Common myeloid progenitor, CD34-positive (primary cell): Measurements from ENCODE around the gene SPATA20.

Experiments used
- CTCF ChIA-PET: fragments of 350-600 bp; sonication (Branson Sonifier 250); formaldehyde crosslinking; loops from one replicate; lab custom pipeline; 2021; ENCODE audit warnings: antibody characterized with exemption; lab: Charles Lee
- POLR2A ChIA-PET: fragments of 350-600 bp; sonication (Branson Sonifier 250); formaldehyde crosslinking; loops from one replicate; lab custom pipeline; 2021; ENCODE audit warnings: antibody characterized with exemption; lab: Charles Lee
- DNase-seq, 3 donors: peaks; one replicate each; pipeline versions ENCODE4 v3.0.0 to v3.0.0-alpha.2; 2013
- H3K27ac ChIP-seq, 2 experiments: 1 replicate in 1 of 2; 2 replicates in 1 of 2; pipeline ENCODE4 v1.7.0; 2013; ENCODE audit warnings: inconsistent platforms in 2 of 2, low read length in 2 of 2, mild to moderate bottlenecking in 2 of 2, low read depth in 1 of 2, moderate library complexity in 1 of 2; ENCODE audit not compliant: severe bottlenecking in 2 of 2, insufficient read depth in 1 of 2, poor library complexity in 1 of 2
- H3K27me3 ChIP-seq, 5 experiments: replicated peaks in 2 of 5; 1 replicate in 3 of 5; 2 replicates in 2 of 5; pipeline versions ENCODE4 v1.6.1 to v1.7.0; 2013; ENCODE audit warnings: low read length in 4 of 5, mild to moderate bottlenecking in 2 of 5, moderate library complexity in 2 of 5, inconsistent platforms in 1 of 5; ENCODE audit not compliant: insufficient read depth in 5 of 5, control insufficient read depth in 4 of 5
- H3K36me3 ChIP-seq, 4 experiments: 1 replicate in 2 of 4; 2 replicates in 2 of 4; pipeline versions ENCODE4 v1.6.1 to v1.7.0; 2013; ENCODE audit warnings: low read length in 3 of 4, control low read depth in 1 of 4, mild to moderate bottlenecking in 1 of 4; ENCODE audit not compliant: control insufficient read depth in 4 of 4, insufficient read depth in 4 of 4
- H3K4me1 ChIP-seq, 4 experiments: 1 replicate in 3 of 4; 2 replicates in 1 of 4; pipeline versions ENCODE4 v1.6.1 to v1.7.1; 2013; ENCODE audit warnings: low read length in 3 of 4, mild to moderate bottlenecking in 3 of 4, control low read depth in 1 of 4, inconsistent platforms in 1 of 4, moderate library complexity in 1 of 4; ENCODE audit not compliant: control insufficient read depth in 4 of 4, insufficient read depth in 4 of 4; ENCODE audit errors: control extremely low read depth in 1 of 4
- H3K4me3 ChIP-seq, 7 experiments: 1 replicate in 4 of 7; 2 replicates in 3 of 7; pipeline versions ENCODE4 v1.5.1 to v1.7.0; 2013; ENCODE audit warnings: mild to moderate bottlenecking in 7 of 7, low read length in 6 of 7, moderate library complexity in 6 of 7, inconsistent platforms in 2 of 7, low read depth in 2 of 7, control low read depth in 1 of 7; ENCODE audit not compliant: insufficient read depth in 4 of 7, control insufficient read depth in 1 of 7; ENCODE audit errors: extremely low read depth in 1 of 7
- H3K9me3 ChIP-seq, 5 experiments: 1 replicate in 4 of 5; 2 replicates in 1 of 5; pipeline versions ENCODE4 v1.6.1 to v1.7.1; 2013; ENCODE audit warnings: low read length in 4 of 5, mild to moderate bottlenecking in 2 of 5, inconsistent platforms in 1 of 5, low read depth in 1 of 5, moderate library complexity in 1 of 5; ENCODE audit not compliant: control insufficient read depth in 4 of 5, insufficient read depth in 2 of 5; ENCODE audit errors: control extremely low read depth in 1 of 5
- WGBS: methylation state at CpG from one replicate; pipeline ENCODE4 v1.1.5; 2013; ENCODE audit not compliant: insufficient coverage; 5-methylcytosine and 5-hydroxymethylcytosine counted together

Gene SPATA20

GRCh38 chr17:50527949-50528474 lies 19.0 kb upstream of the SPATA20 start:
- Histone ChIP-seq H3K27ac (no peak overlapping the region), H3K4me1 (peaks cover 0 to 18% (median 13%) of the 10 kb centered on the region in 4 experiments), H3K9me3 (no peaks in the 10 kb centered on the region), H3K4me3 (no peak overlapping the region), H3K27me3 (peaks cover 0 to 26% (median 13%) of the 10 kb centered on the region in 5 experiments), H3K36me3 (no peaks in the 10 kb centered on the region)
- no peak for DNase-seq
- ChIA-PET POLR2A (interaction anchor here (0.6 kb wide), 1 partner anchor 166 kb away, joined by 4 read pairs; no protein-coding TSS in a partner anchor), CTCF (interaction anchor here (1.0 to 1.5 kb wide), 4 partner anchors 23 to 47 kb away, joined by 3 to 5 read pairs (median 4); no protein-coding TSS in a partner anchor)
- WGBS = 67% methylated on average over 3 of the region's 4 CpGs

- POLR2A ChIA-PET = no interaction called here
- DNase-seq = no peak
- Histone ChIP-seq H3K4me1 (peaks cover 0 to 34% (median 28%) of the 10 kb centered on the region in 4 experiments), H3K27ac (no peak overlapping the region), H3K9me3 (no peaks in the 10 kb centered on the region), H3K27me3 (peaks cover 0 to 44% (median 18%) of the 10 kb centered on the region in 5 experiments), H3K36me3 (no peaks in the 10 kb centered on the region), H3K4me3 (no peak overlapping the region)
- CTCF ChIA-PET = interaction anchor here (1.1 to 2.1 kb wide), 3 partner anchors 8 to 29 kb away, joined by 3 to 8 read pairs (median 6); no protein-coding TSS in a partner anchor
- 93% methylated on average over 7 of the region's 7 CpGs for WGBS
Measured at GRCh38 chr17:50529849-50530248, 17.1 kb upstream of the SPATA20 start.

GRCh38 chr17:50531428-50532025 lies 15.4 kb upstream of the SPATA20 start:
- no peak for DNase-seq

GRCh38 chr17:50532452-50533024 lies 14.4 kb upstream of the SPATA20 start, which contains the start of gene EPN3:
EPN3 (plus strand) TSS chr17:50532735; CDS start chr17:50536557, 3,822 bp downstream.
- Histone ChIP-seq H3K27me3 (peaks cover 0 to 45% (median 20%) of the 10 kb centered on the region in 5 experiments), H3K4me3 (peak within 1 kb of the TSS in 4 of 7 experiments; percentile 6 to 60 (median 45)), H3K4me1 (peaks cover 0 to 27% (median 23%) of the 10 kb centered on the region in 4 experiments), H3K36me3 (no peaks in the 10 kb centered on the region), H3K9me3 (no peaks in the 10 kb centered on the region), H3K27ac (no peak within 1 kb of the TSS)
- ChIA-PET POLR2A (no interaction called here), CTCF (interaction anchor here (0.9 to 2.2 kb wide), 6 partner anchors 9 to 372 kb away, joined by 3 to 5 read pairs (median 3); no protein-coding TSS in a partner anchor)
- DNase-seq = peak in 2 of 3 donors; percentile 42 to 47
- WGBS = 5% methylated on average over 12 of the region's 21 CpGs

More at GRCh38 chr17:50531428-50532025, 15.4 kb upstream of the SPATA20 start:
- POLR2A ChIA-PET = no interaction called here
- CTCF ChIA-PET = interaction anchor here (0.8 to 2.2 kb wide), 6 partner anchors 10 to 371 kb away, joined by 3 to 8 read pairs (median 4); no protein-coding TSS in a partner anchor
- Histone ChIP-seq H3K27me3 (peaks cover 0 to 45% (median 20%) of the 10 kb centered on the region in 5 experiments), H3K36me3 (no peaks in the 10 kb centered on the region), H3K4me1 (peaks cover 0 to 34% (median 28%) of the 10 kb centered on the region in 4 experiments), H3K27ac (no peak overlapping the region), H3K4me3 (no peak overlapping the region), H3K9me3 (no peaks in the 10 kb centered on the region)
- 96% methylated on average over 4 of the region's 6 CpGs for WGBS

DNA sequence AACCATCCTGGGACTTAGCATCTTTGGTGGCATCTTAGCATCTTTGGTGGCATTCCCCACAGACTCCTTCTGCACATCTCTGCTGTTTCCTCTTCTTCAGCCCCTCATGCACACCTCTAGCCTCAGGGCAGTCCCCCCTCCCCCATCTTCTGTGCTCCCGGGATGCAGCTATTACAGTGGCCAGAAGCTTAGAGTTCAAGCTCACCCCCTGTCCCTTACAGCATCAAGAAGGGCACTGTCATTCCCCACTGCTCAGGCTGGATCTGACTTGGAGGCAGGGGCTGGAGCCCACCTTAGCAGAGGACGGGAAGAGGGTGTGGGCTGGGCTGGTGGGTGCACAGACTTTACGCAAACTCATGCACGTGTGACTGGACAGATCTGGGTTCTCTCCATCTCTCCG lies 13.8 kb upstream of the SPATA20 start:
- Histone ChIP-seq H3K27ac (no peak overlapping the region), H3K4me1 (peaks cover 0 to 25% (median 20%) of the 10 kb centered on the region in 4 experiments), H3K9me3 (no peaks in the 10 kb centered on the region), H3K36me3 (no peaks in the 10 kb centered on the region), H3K27me3 (peaks cover 0 to 45% (median 20%) of the 10 kb centered on the region in 5 experiments), H3K4me3 (peak overlapping the region in 1 of 7 experiments; percentile 60)
- DNase-seq = peak in 2 of 3 donors; percentile 36 to 41
- 25% methylated on average over 4 of the region's 5 CpGs for WGBS
- POLR2A ChIA-PET = no interaction called here
- CTCF ChIA-PET = interaction anchor here (0.9 to 2.2 kb wide), 8 partner anchors 9 to 95 kb away, joined by 3 to 5 read pairs (median 3); no protein-coding TSS in a partner anchor

DNA sequence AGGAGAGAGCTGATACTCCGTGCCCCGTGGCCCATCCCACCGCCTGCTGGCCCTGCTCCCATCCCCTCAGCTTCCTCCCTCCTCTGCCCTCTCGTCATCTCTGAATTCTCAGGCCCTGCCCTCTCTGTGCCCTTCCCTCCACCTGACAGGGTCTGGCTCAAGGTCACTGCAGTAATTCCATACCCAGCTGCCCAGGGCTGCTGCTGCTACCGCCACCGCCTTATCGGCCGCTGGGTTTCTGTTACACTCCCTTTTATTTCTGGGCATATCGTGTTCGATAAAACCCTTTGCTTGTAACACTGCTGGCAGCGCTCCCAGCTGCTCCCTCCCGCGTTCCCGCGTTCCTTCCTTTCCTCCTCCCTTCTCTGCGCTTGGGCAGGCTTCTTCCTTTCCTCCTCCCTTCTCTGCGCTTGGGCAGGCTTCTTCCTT lies 13.2 kb upstream of the SPATA20 start:
- CTCF ChIA-PET = interaction anchor here (0.9 to 1.7 kb wide), 5 partner anchors 8 to 52 kb away, joined by 3 to 5 read pairs (median 3); no protein-coding TSS in a partner anchor
- Histone ChIP-seq H3K4me3 (peak overlapping the region in 5 of 7 experiments; percentile 6 to 60 (median 35)), H3K9me3 (no peaks in the 10 kb centered on the region), H3K4me1 (peaks cover 0 to 25% (median 20%) of the 10 kb centered on the region in 4 experiments), H3K36me3 (no peaks in the 10 kb centered on the region), H3K27me3 (peaks cover 0 to 45% (median 20%) of the 10 kb centered on the region in 5 experiments), H3K27ac (no peak overlapping the region)
- POLR2A ChIA-PET = no interaction called here
- DNase-seq = no peak
- under 1% methylated on average over 16 of the region's 17 CpGs for WGBS
